Stimulated activated memory B cell treated with anti-CD40 and anti-IgM and Interleukin-4, amounts not matched to agents 10 μg/mL and 1 μg/mL and 100 μg/mL, for 72 hours (primary cell): ENCODE results near the gene TBC1D21.

Source experiments
- ATAC-seq: fragments of 150-1000 bp; cut with Tn5 transposase; 2 replicates; pipeline ENCODE4 v1.10.0; 2021
- H3K27ac Mint-ChIP-seq: one replicate; pipeline ENCODE4 v1.8.0; 2022; ENCODE audit warnings: mild to moderate bottlenecking, mixed read lengths
- H3K27me3 Mint-ChIP-seq: one replicate; pipeline ENCODE4 v1.8.0; 2022; ENCODE audit warnings: mixed read lengths
- H3K36me3 Mint-ChIP-seq: one replicate; pipeline ENCODE4 v1.8.0; 2022; ENCODE audit warnings: mixed read lengths
- H3K4me1 Mint-ChIP-seq: one replicate; pipeline ENCODE4 v1.8.0; 2022; ENCODE audit warnings: mixed read lengths
- H3K4me3 Mint-ChIP-seq: one replicate; pipeline ENCODE4 v1.8.0; 2022; ENCODE audit warnings: mild to moderate bottlenecking, moderate library complexity, mixed read lengths
- H3K9me3 Mint-ChIP-seq: one replicate; pipeline ENCODE4 v1.8.0; 2022; ENCODE audit warnings: mixed read lengths

The TBC1D21 gene

DNA sequence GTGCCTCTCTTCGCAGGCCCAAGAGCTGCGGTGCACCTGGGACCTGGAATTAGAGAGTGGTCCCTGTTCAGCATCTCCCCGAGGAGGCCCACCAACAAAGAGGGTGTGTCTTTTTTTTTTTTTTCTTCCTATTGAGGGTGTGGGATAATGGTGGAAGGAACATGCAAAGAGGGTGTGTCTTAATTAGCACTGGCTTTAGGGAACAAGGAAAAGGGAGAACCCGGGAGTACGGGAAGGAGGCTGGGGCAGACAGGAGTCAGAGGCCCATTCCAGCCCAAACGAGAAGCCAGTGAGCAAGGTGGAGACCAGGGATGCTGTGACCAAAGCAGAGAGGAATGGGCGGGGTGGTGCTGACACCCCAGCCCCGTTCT lies 52.5 kb downstream of the TBC1D21 start:
- Mint-ChIP-seq H3K27ac (no peak overlapping the region), H3K9me3 (no peaks in the 10 kb centered on the region), H3K4me3 (no peak overlapping the region), H3K27me3 (peaks cover 23% of the 10 kb centered on the region), H3K4me1 (peaks cover 42% of the 10 kb centered on the region), H3K36me3 (no peaks in the 10 kb centered on the region)
- ATAC-seq, result no peak

DNA sequence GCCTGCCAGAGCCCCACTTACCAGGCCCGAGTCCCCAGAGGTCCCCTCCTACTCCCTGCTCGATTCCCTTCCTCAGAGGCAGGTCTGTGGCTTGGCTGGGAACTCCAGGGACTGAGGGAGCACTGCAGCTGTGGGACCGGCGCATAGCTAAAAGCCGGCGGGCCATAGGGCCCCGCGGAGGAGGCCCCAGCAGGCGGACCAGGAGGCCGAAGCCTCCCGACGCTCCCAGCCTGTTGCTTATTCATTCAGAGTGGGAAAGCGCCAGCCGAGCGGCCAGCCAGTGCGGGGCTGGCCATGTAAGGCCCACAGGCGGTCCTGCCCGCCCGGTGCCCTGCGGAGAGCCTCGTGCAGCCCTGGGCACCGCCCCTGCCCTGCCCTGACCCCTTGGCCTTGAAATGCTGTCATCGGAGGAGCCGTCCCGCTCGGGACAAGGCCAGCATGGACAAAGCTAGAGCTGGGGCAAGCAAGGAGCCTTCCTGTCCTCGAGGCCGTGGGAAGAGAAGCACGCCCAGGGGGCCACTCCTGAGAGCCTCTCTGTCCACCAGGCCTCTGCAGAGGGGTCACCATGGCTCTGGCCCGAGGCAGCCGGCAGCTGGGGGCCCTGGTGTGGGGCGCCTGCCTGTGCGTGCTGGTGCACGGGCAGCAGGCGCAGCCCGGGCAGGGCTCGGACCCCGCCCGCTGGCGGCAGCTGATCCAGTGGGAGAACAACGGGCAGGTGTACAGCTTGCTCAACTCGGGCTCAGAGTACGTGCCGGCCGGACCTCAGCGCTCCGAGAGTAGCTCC lies 53.0 kb downstream of the TBC1D21 start, which contains the start of gene LOXL1:
Gene LOXL1, plus strand, starts transcription at position 244 of the 784 bp plus-strand sequence. Its CDS starts 322 bp downstream, at position 566.
- H3K4me3 Mint-ChIP-seq, result peak within 1 kb of the TSS; percentile 59

GRCh38 chr15:73927003-73927475 lies 53.7 kb downstream of the TBC1D21 start:
- peak; percentile 9 for ATAC-seq
- peaks cover 35% of the 10 kb centered on the region for H3K4me1 Mint-ChIP-seq
- no peaks in the 10 kb centered on the region for H3K36me3 Mint-ChIP-seq
- no peaks in the 10 kb centered on the region for H3K9me3 Mint-ChIP-seq
- peaks cover 33% of the 10 kb centered on the region for H3K27me3 Mint-ChIP-seq
- peak overlapping the region; percentile 59 for H3K4me3 Mint-ChIP-seq
- H3K27ac Mint-ChIP-seq, result peak overlapping the region; percentile 11

More for the DNA sequence above, 53.0 kb downstream of the TBC1D21 start, which contains the start of gene LOXL1:
- Mint-ChIP-seq H3K36me3 (no peaks in the 10 kb centered on the region), H3K27me3 (peaks cover 29% of the 10 kb centered on the region), H3K27ac (peak within 1 kb of the TSS; percentile 11), H3K9me3 (no peaks in the 10 kb centered on the region), H3K4me1 (peaks cover 40% of the 10 kb centered on the region)
- no peak for ATAC-seq

GRCh38 chr15:73927476-73928240 lies 54.3 kb downstream of the TBC1D21 start:
- peak overlapping the region; percentile 11 for H3K27ac Mint-ChIP-seq

DNA sequence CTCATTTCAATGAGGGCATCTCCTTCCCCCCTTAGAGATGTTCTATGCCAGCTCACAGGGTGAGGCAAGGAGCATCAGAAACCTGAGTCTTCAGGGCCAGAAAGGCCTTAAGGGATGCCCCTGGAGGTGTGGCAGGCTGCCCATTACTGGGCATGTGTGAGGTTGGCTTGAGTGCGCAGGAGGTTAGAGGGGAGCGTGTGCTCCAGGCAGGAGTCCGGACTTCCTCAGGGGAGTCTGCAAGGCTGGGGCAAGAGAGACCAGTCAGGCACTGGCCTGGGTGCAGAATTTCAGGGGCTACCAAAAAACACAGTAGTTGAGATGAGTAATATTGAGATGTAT lies 54.8 kb downstream of the TBC1D21 start:
- Mint-ChIP-seq H3K27ac (peak overlapping the region; percentile 11), H3K4me1 (peaks cover 31% of the 10 kb centered on the region), H3K4me3 (peak overlapping the region; percentile 73), H3K36me3 (no peaks in the 10 kb centered on the region), H3K27me3 (peaks cover 33% of the 10 kb centered on the region), H3K9me3 (no peaks in the 10 kb centered on the region)
- no peak for ATAC-seq

More at GRCh38 chr15:73927476-73928240, 54.3 kb downstream of the TBC1D21 start:
- H3K36me3 Mint-ChIP-seq, result no peaks in the 10 kb centered on the region
- peaks cover 35% of the 10 kb centered on the region for H3K4me1 Mint-ChIP-seq
- peak; percentile 88 for ATAC-seq
- peaks cover 33% of the 10 kb centered on the region for H3K27me3 Mint-ChIP-seq
- peak overlapping the region; percentile 73 for H3K4me3 Mint-ChIP-seq
- H3K9me3 Mint-ChIP-seq, result no peaks in the 10 kb centered on the region

- no peak for ATAC-seq
- H3K4me3 Mint-ChIP-seq, result peak overlapping the region; percentile 20
- H3K36me3 Mint-ChIP-seq, result no peaks in the 10 kb centered on the region
- peaks cover 39% of the 10 kb centered on the region for H3K27me3 Mint-ChIP-seq
- peaks cover 22% of the 10 kb centered on the region for H3K4me1 Mint-ChIP-seq
- no peaks in the 10 kb centered on the region for H3K9me3 Mint-ChIP-seq
- H3K27ac Mint-ChIP-seq, result no peak overlapping the region
These were observed 55.7 kb downstream of the TBC1D21 start for GRCh38 chr15:73928971-73929627.

- H3K27ac Mint-ChIP-seq, result no peak overlapping the region
- no peak for ATAC-seq
- no peak overlapping the region for H3K4me3 Mint-ChIP-seq
- H3K9me3 Mint-ChIP-seq, result no peaks in the 10 kb centered on the region
- H3K4me1 Mint-ChIP-seq, result peaks cover 13% of the 10 kb centered on the region
- H3K36me3 Mint-ChIP-seq, result no peaks in the 10 kb centered on the region
- H3K27me3 Mint-ChIP-seq, result peaks cover 50% of the 10 kb centered on the region
These were observed 57.0 kb downstream of the TBC1D21 start for GRCh38 chr15:73930371-73930770.

GRCh38 chr15:73930790-73931281 lies 57.5 kb downstream of the TBC1D21 start:
- no peaks in the 10 kb centered on the region for H3K36me3 Mint-ChIP-seq
- peaks cover 9% of the 10 kb centered on the region for H3K4me1 Mint-ChIP-seq
- no peak for ATAC-seq
- H3K4me3 Mint-ChIP-seq, result no peak overlapping the region
- H3K27ac Mint-ChIP-seq, result no peak overlapping the region
- peaks cover 52% of the 10 kb centered on the region for H3K27me3 Mint-ChIP-seq
- no peaks in the 10 kb centered on the region for H3K9me3 Mint-ChIP-seq

GRCh38 chr15:73931441-73931840 lies 58.1 kb downstream of the TBC1D21 start:
- H3K27me3 Mint-ChIP-seq, result peaks cover 56% of the 10 kb centered on the region
- H3K27ac Mint-ChIP-seq, result no peak overlapping the region
- no peak overlapping the region for H3K4me3 Mint-ChIP-seq
- H3K9me3 Mint-ChIP-seq, result no peaks in the 10 kb centered on the region
- H3K4me1 Mint-ChIP-seq, result peaks cover 8% of the 10 kb centered on the region
- no peaks in the 10 kb centered on the region for H3K36me3 Mint-ChIP-seq
- ATAC-seq, result no peak

DNA sequence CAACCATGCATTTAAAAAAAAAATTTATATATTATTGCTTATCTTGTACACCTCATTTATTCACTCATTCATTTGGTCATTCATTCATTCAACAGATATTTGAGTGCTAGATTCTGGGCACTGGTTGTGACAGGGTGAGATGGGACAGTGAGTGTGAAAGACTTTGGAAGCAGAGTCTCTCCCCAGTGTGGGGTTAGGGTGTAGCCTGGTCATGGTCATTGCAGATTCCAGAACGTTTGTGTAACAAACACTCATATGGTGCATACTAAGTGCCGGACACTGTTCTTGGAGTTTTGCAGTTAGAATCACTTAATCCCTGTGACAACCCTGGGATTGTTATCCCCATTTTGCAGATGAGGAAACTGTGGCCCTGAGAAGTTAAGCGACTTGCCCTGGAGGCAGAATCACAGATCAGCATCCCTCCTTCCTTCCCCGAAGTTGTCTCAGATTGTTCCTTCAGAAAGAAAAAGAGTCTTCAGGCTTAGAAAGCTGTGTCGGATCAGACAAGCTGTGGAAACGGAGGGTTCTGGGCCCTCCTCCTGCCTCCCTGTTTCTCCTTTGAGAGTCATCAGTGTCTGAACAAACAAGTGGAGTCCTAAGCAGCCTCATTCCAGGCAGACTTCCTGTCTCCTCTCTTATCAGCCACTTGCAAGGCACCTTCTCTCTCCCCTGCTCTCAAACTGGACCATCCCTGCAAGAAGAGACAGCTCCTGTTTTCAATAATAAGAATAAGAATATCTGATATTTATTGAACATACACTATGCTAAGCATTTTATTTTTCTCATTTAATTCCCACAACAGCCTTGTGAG lies 59.2 kb downstream of the TBC1D21 start:
- Mint-ChIP-seq H3K36me3 (no peaks in the 10 kb centered on the region), H3K9me3 (no peaks in the 10 kb centered on the region), H3K4me3 (no peak overlapping the region), H3K4me1 (peaks cover 8% of the 10 kb centered on the region), H3K27me3 (peaks cover 67% of the 10 kb centered on the region), H3K27ac (no peak overlapping the region)
- no peak for ATAC-seq

DNA sequence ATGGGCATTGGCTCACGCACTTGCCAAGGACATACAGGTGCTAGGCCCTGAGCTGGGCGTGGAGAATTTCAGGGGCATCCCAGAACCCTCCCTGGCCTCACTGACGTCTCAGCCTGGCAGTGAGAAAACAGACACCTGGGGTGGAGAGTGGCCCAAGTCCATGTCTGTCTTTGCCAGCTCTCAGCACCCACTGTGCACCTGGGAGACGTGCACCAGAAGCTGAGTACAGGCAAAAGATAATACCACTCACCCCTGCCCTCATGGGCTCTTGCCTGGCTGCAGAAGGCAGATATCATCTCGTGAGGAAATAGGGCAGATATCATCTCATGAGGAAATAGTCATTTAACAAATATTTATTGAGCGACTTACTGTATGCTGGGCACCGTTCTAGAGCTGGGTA lies 60.9 kb downstream of the TBC1D21 start:
- no peak for ATAC-seq
- H3K4me3 Mint-ChIP-seq, result no peak overlapping the region
- no peaks in the 10 kb centered on the region for H3K36me3 Mint-ChIP-seq
- H3K27me3 Mint-ChIP-seq, result peaks cover 54% of the 10 kb centered on the region
- H3K4me1 Mint-ChIP-seq, result no peaks in the 10 kb centered on the region
- H3K27ac Mint-ChIP-seq, result no peak overlapping the region
- no peaks in the 10 kb centered on the region for H3K9me3 Mint-ChIP-seq

GRCh38 chr15:73935547-73935946 lies 62.2 kb downstream of the TBC1D21 start:
- H3K4me1 Mint-ChIP-seq, result no peaks in the 10 kb centered on the region
- H3K27me3 Mint-ChIP-seq, result peaks cover 47% of the 10 kb centered on the region
- no peaks in the 10 kb centered on the region for H3K36me3 Mint-ChIP-seq
- H3K4me3 Mint-ChIP-seq, result no peak overlapping the region
- no peak overlapping the region for H3K27ac Mint-ChIP-seq
- no peaks in the 10 kb centered on the region for H3K9me3 Mint-ChIP-seq
- no peak for ATAC-seq

DNA sequence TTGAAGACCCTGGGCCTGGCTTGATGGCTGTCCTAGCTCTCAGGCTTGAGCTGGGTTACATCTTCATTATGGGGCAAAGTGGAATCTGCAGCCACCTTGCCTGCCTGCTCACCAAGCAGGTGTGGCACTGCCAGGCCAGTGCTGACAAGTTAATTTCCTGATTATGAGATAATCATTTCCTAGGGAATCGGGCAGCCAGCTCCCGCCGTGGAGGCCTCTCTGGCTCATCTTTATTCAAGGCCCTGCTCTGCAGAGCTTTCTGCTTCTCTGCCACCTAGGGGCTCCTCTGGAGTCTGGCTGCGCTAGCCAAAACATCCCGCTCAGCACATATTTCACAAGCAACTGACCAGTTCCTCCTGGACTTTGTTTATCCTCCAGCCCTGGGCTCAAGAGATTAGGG lies 62.8 kb downstream of the TBC1D21 start:
- Mint-ChIP-seq H3K27me3 (peaks cover 41% of the 10 kb centered on the region), H3K9me3 (no peaks in the 10 kb centered on the region), H3K27ac (no peak overlapping the region), H3K4me3 (no peak overlapping the region), H3K36me3 (no peaks in the 10 kb centered on the region), H3K4me1 (no peaks in the 10 kb centered on the region)
- no peak for ATAC-seq

DNA sequence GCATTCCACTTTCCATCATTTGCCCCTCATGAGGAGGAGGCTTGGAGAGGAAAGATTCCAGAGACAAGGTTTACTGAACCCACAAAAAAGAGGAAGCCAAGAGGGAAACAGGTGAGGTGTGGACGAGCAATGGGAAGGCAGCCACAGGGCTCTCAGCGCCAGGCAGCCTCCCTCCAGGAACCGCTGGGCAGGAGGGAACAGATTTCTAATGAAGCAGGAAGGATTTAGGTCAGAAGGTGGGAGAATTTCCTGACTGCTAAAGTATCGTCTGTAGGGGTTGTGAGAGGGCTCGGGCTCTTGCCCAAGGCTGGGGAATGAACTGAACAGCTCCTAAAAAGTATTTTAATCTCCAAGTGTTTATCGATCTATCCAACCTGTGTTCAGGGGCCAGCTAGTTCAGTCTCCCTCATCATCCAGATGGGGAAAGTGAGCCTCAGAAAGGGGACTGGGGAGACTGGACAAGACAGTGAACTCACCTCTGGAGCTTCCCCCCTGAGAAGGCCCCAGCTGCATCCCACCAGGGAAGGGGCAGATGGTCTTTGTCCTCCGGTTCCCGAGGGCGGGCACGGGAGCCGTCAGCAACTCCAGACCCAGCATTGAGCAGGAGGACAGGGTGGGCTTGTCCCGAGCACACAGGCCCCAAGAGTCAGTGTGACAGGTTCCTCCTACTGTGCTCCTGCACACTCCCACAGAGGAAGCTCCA lies 63.4 kb downstream of the TBC1D21 start:
- Mint-ChIP-seq H3K27me3 (peaks cover 39% of the 10 kb centered on the region), H3K4me1 (peaks cover 3% of the 10 kb centered on the region), H3K4me3 (no peak overlapping the region), H3K36me3 (no peaks in the 10 kb centered on the region), H3K27ac (no peak overlapping the region), H3K9me3 (no peaks in the 10 kb centered on the region)
- ATAC-seq, result no peak
